Fibroblast of mammary gland (primary cell): ENCODE measurements around the gene ABHD16A.

Experiments used
- DNase-seq: peaks from one replicate; pipeline ENCODE4 v3.0.0-alpha.2; 2010; ENCODE audit warnings: low read depth
- H3K4me3 ChIP-seq: 2 replicates; pipeline ENCODE4 v1.5.1; 2011; ENCODE audit warnings: low read depth, mild to moderate bottlenecking, low read length, moderate library complexity; ENCODE audit not compliant: control insufficient read depth
- TF ChIP-seq, protein P1 (sequence below): conservative IDR thresholded peaks from 2 replicates; pipeline ENCODE4 v1.5.1; 2011; ENCODE audit warnings: low read depth, low read length, inconsistent platforms; ENCODE audit not compliant: control insufficient read depth, insufficient read depth

The ABHD16A gene

GRCh38 chr6:31660381-31661261, 42.5 kb downstream of the ABHD16A start, which contains the start of gene C6orf47:
Gene C6orf47 (minus strand): TSS chr6:31660778. CDS start chr6:31659947, 831 bp downstream.
- TF ChIP-seq, protein P1, sequence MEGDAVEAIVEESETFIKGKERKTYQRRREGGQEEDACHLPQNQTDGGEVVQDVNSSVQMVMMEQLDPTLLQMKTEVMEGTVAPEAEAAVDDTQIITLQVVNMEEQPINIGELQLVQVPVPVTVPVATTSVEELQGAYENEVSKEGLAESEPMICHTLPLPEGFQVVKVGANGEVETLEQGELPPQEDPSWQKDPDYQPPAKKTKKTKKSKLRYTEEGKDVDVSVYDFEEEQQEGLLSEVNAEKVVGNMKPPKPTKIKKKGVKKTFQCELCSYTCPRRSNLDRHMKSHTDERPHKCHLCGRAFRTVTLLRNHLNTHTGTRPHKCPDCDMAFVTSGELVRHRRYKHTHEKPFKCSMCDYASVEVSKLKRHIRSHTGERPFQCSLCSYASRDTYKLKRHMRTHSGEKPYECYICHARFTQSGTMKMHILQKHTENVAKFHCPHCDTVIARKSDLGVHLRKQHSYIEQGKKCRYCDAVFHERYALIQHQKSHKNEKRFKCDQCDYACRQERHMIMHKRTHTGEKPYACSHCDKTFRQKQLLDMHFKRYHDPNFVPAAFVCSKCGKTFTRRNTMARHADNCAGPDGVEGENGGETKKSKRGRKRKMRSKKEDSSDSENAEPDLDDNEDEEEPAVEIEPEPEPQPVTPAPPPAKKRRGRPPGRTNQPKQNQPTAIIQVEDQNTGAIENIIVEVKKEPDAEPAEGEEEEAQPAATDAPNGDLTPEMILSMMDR = no peak
- DNase-seq = peak; percentile 73
- H3K4me3 ChIP-seq = peak within 1 kb of the TSS; percentile 89

DNA sequence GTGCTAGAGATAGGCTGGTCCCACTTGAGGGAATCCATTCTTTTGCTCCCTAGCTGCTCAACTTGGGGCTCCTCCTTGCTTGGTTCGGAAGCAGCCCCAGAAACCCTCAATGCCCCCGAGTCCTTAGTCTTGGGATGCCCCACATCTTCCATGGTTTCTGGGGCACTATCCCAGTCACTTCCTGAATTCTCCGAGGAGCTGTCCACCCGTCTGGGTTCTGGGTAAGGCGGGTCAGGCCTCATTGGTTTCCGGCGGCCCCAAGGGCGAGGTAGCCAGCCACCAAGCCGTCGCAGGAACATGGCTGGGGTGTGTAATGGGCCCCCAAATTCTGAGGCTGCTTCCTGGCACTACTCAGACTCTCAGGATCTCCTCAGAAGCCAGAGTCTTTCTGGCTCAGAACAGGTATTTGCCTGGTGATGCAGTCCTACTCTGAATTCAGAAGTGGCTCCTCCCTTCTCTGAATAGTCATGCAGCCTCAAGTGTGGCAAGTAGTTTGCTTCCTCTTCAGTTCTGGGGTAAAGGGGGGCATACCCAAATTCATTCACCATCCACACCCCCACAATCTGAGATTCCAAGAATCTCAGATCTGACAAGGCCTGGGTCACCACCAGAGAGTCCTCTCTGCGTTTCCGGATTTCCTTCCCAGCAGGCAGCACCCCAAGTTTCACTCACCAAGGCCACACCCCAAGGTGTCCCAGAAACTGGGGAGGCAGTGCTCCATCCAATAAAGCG, 43.3 kb downstream of the ABHD16A start:
- TF ChIP-seq, protein P1 = no peak
- H3K4me3 ChIP-seq = peak overlapping the region; percentile 89
- peak; percentile 31 for DNase-seq

GRCh38 chr6:31658983-31659648, 44.0 kb downstream of the ABHD16A start:
- no peak for DNase-seq
- peak overlapping the region; percentile 89 for H3K4me3 ChIP-seq
- TF ChIP-seq, protein P1 = no peak

DNA sequence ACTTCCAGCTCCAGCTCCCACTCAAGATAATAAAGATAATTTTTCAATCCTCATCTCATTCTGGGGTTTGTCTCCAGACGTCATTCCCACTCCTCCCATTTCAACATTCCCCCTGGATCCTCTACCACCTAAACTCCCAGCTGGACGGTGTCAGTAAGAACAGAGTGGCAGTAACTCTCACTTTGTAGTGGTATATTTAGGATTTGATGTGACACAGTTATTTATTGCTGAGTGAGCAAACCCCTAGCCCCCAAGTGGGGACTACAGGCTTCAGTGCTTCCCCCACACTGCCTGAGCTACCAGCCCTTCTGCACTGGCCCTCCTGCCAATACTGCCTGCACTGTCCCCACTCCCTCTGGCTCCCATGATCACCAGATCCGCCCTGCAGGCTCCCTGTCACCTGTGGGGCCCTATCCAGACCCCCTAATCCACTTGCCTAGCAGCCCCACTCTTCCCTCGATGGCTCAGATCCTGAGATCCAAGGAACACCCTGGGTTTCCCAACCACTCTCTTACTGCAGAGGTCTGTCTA, 44.9 kb downstream of the ABHD16A start:
- TF ChIP-seq, protein P1 = no peak
- H3K4me3 ChIP-seq = no peak overlapping the region

DNA sequence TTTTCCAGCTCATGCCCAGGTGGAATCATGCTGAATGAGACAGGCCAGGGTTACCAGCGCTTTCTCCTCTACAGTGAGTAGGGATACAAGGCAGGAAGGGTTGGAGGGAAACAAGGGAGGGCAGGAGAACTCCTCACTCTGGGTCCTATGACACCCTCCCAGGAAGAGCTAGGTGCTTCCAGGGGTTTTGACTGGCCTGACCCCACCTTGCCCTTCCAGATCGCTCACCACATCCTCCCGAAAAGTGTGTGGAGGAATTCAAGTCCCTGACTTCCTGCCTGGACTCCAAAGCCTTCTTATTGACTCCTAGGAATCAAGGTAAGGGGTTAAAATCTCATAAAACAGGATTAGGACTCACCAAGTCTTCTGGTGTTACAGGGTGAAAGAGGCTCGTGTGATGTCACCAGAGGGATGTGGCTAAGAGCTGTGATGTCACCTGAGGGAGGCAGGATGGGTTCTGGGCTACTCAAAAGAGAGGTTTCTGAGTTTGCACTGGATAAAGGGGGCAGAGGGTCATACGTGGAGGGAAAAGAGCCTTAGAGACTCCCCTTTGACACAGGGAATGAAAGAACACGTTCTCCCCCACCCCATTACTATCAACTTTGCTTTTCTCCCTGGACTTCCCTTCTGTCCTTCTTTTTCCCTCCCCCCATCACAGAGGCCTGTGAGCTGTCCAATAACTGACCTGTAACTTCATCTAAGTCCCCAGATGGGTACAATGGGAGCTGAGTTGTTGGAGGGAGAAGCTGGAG, 45.5 kb downstream of the ABHD16A start:
- TF ChIP-seq, protein P1 = no peak
- no peak overlapping the region for H3K4me3 ChIP-seq
- no peak for DNase-seq

More for the DNA sequence above, 44.9 kb downstream of the ABHD16A start:
- DNase-seq = no peak
